ENCODE data around the gene PIEZO1. TPM values are rescaled to one million over a fixed set of nuclear protein-coding genes. Genes with fewer than 3 reads are reported as not detected.
A peak's percentile ranks its signal among the peaks of the same experiment; 100 is the strongest.

Gene PIEZO1
- total and polyA plus RNA-seq, 9 of the 15 experiments (the other 6 are each of a cell fraction or from before 2014, with no cell fraction given): 3.6 to 432 (median 131) TPM

DNA sequence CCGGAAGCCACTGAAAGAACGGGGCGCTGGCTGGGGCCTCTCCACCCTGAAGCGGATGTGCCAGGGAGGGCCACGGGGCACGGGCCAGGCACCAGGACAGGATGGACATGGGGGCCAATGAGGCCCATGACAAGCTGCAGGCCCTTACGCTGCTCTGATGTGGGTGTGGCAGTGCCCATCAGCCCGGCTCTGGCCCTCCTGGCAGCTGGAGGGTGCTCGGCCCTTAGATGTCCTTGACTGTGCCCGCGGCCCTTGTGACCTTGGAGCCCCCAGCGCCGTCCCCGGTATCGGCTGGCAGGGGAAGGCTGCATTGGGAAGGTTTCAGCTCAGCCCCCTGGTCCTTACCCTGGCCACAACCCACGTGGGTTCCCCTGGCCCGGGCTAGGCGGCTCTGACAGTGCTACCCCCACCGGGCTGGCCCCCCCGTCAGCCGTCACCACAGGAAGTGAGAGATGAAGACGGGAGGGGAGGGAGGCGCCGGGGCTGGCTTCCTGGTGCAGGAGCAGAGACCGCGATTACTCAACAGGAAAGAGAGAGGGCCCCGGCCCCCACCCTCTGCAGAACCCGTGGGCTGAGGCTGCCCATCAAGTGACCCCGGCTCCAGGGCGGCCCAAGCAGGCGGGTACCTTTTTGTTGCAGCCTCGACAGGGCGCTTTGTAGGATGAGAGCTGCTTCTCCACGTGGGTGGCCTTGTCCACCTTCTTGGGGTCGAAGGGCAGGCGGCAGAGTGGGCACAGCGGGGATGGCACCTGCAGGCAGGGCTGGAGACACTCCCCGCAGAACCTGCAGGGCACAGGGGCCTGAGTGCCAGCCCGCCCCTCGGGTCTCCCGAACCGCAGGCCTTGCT lies 84.2 kb downstream of the PIEZO1 start (continued):
- TF ChIP-seq, protein P1, sequence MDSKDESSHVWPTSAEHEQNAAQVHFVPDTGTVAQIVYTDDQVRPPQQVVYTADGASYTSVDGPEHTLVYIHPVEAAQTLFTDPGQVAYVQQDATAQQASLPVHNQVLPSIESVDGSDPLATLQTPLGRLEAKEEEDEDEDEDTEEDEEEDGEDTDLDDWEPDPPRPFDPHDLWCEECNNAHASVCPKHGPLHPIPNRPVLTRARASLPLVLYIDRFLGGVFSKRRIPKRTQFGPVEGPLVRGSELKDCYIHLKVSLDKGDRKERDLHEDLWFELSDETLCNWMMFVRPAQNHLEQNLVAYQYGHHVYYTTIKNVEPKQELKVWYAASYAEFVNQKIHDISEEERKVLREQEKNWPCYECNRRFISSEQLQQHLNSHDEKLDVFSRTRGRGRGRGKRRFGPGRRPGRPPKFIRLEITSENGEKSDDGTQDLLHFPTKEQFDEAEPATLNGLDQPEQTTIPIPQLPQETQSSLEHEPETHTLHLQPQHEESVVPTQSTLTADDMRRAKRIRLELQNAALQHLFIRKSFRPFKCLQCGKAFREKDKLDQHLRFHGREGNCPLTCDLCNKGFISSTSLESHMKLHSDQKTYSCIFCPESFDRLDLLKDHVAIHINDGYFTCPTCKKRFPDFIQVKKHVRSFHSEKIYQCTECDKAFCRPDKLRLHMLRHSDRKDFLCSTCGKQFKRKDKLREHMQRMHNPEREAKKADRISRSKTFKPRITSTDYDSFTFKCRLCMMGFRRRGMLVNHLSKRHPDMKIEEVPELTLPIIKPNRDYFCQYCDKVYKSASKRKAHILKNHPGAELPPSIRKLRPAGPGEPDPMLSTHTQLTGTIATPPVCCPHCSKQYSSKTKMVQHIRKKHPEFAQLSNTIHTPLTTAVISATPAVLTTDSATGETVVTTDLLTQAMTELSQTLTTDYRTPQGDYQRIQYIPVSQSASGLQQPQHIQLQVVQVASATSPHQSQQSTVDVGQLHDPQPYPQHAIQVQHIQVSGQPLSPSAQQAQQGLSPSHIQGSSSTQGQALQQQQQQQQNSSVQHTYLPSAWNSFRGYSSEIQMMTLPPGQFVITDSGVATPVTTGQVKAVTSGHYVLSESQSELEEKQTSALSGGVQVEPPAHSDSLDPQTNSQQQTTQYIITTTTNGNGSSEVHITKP (IDR thresholded peaks at IDR 0.05; ENCODE audit: partially characterized antibody): no peak
- no peak for TF ChIP-seq HMG20A (CRISPR knock-in tag; conservative IDR thresholded peaks at IDR 0.05)
- TF ChIP-seq MXI1 (IDR thresholded peaks at IDR 0.05; ENCODE audit: low read depth, low read length): no peak
- TF ChIP-seq, protein P2, sequence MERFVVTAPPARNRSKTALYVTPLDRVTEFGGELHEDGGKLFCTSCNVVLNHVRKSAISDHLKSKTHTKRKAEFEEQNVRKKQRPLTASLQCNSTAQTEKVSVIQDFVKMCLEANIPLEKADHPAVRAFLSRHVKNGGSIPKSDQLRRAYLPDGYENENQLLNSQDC (CRISPR knock-in tag; IDR thresholded peaks at IDR 0.05): no peak
- TF ChIP-seq BRF2 (IDR thresholded peaks at IDR 0.05; ENCODE audit: borderline replicate concordance, insufficient read depth, insufficient read length): no peak
- TF ChIP-seq MBD2 (IDR thresholded peaks at IDR 0.05; ENCODE audit: borderline replicate concordance, low read depth): no peak
- no peak for TF ChIP-seq ZNF134 (CRISPR knock-in tag; conservative IDR thresholded peaks at IDR 0.05)
- TF ChIP-seq PYGO2 (tag; IDR thresholded peaks at IDR 0.05): no peak
- TF ChIP-seq ZNF408 (CRISPR knock-in tag; IDR thresholded peaks at IDR 0.05; ENCODE audit: low read depth): no peak
- no peak for TF ChIP-seq IRF2 (CRISPR knock-in tag; IDR thresholded peaks at IDR 0.05)
- TF ChIP-seq, protein P3, sequence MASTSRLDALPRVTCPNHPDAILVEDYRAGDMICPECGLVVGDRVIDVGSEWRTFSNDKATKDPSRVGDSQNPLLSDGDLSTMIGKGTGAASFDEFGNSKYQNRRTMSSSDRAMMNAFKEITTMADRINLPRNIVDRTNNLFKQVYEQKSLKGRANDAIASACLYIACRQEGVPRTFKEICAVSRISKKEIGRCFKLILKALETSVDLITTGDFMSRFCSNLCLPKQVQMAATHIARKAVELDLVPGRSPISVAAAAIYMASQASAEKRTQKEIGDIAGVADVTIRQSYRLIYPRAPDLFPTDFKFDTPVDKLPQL (IDR thresholded peaks at IDR 0.05; ENCODE audit: extremely low read depth, insufficient read length): no peak
- TF ChIP-seq CHD2 (IDR thresholded peaks at IDR 0.05; ENCODE audit: low read depth, low read length): no peak
- no peak for TF ChIP-seq ZNF232 (CRISPR knock-in tag; IDR thresholded peaks at IDR 0.05)
- no peak for TF ChIP-seq ELK1 (CRISPR knock-in tag; IDR thresholded peaks at IDR 0.05)
- TF ChIP-seq ZFP30 (CRISPR knock-in tag; IDR thresholded peaks at IDR 0.05; ENCODE audit: borderline replicate concordance): no peak
- TF ChIP-seq PRMT5 (CRISPR knock-in tag; IDR thresholded peaks at IDR 0.05): no peak
- TF ChIP-seq ZNF785 (CRISPR knock-in tag; IDR thresholded peaks at IDR 0.05): no peak
- no peak for TF ChIP-seq SAFB (IDR thresholded peaks at IDR 0.05; ENCODE audit: borderline replicate concordance, low read depth, low read length)
- TF ChIP-seq SAFB2 (IDR thresholded peaks at IDR 0.05; ENCODE audit: borderline replicate concordance, low read depth, low read length, severe bottlenecking): no peak
- peak; percentile 51 for TF ChIP-seq ESRRA (IDR thresholded peaks at IDR 0.05; ENCODE audit: borderline replicate concordance, low read depth)
- TF ChIP-seq NCOA4 (IDR thresholded peaks at IDR 0.05; ENCODE audit: partially characterized antibody): no peak
